ENCODE measurements around the gene APC2.
"Not testable (repeated sequence)": the region's sequence is repeated elsewhere in the genome, so short reads cannot be mapped to it uniquely, and the experiment has no call there.

Gene APC2

DNA sequence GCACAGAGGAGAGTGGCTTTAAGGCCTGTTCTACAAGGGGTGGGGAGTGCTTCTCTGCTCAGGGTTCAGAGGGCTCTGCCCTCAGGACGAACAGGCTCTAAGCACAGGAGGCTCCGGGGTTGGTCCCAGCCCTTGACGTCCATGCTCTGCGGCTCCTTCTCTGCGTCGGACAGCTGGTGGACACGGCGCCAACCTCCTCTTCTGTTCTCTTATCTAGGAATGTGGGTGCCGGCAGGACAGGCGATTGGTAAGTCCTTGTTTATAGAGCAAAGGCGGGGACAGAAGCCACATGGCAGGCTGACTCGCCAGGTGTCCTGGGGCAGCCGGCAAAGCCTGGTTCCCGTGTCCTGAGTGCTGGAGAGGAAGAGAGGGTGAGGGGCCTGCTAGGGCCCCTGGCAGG, 20.2 kb upstream of the APC2 start:
- no peak for DNase-seq

GRCh38 chr19:1430246-1430645, 19.7 kb upstream of the APC2 start:
- DNase-seq: no peak

- DNase-seq: no peak
Observed at GRCh38 chr19:1431759-1432506, 18.0 kb upstream of the APC2 start.

GRCh38 chr19:1432507-1432887, 17.4 kb upstream of the APC2 start:
- DNase-seq: no peak

DNA sequence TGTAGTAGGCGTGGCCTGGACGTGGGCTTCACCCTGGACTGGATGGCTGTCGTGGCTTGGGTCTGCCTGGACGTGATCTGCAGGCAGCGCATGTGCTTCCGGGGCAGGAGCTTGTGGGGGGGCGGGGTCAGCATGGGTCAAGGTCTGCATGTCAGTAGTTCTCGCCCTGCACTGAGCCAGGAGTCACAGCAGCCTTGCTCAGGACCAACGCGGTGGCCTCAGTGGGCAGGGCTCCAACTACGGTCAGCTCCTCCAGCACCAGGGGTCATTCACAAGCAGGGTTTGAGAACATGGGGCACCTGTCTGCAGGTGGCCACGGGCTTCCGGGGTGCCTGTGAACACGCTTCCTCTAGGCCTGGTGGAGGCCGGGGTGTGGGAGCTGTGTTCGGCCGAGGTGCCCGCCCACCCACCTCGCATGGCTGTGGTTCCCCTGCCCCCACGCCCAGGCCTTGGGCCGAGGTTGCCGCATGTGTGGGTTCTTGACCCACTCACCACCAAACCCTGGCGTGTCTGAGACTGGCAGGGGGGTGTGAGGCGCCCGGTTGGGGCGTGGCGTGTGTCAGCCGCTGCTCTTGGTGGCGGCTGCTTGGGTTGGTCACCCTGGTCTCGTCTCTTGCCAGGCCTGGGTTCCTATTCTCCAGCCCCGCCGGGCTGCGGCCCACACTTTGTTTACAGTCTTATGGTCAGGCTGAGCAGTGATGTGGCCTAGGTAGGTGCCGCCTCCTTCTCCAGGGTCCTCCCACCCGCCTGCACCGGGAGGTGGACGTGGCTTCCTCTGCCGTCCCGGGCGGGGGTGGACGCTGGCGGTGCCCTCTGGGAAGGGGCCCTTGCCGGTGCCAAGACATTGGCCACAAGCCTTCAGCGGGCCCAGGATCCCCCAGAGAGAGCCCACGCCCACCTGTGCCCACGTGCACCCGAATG, 16.5 kb upstream of the APC2 start:
- DNase-seq: no peak

- DNase-seq: no peak
Observed at GRCh38 chr19:1434040-1434366, 15.9 kb upstream of the APC2 start.

DNA sequence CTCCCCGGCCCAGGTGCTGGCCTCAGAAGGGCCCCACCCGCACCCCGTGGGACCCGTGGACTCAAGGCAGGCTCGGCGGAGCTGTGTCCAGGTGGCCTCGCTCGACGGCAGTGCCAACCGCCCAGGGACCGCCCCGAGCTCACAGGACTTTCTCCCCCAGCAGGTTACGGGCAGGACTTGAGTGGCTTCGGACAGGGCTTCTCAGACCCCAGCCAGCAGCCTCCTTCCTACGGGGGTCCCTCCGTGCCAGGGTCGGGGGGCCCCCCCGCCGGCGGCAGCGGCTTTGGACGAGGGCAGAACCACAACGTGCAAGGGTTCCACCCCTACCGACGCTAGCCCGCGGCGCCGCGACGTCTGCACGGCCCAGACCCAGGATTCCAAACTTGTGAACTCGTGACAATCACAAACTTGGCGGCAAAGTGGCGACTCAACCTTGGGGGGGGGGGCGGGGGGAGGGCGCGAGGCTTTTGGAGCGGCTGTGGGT, 15.3 kb upstream of the APC2 start:
- DNase-seq: no peak

- no peak for DNase-seq
Observed at GRCh38 chr19:1435378-1435989, 14.4 kb upstream of the APC2 start.

GRCh38 chr19:1437609-1438008, 12.3 kb upstream of the APC2 start:
- DNase-seq: no peak

DNA sequence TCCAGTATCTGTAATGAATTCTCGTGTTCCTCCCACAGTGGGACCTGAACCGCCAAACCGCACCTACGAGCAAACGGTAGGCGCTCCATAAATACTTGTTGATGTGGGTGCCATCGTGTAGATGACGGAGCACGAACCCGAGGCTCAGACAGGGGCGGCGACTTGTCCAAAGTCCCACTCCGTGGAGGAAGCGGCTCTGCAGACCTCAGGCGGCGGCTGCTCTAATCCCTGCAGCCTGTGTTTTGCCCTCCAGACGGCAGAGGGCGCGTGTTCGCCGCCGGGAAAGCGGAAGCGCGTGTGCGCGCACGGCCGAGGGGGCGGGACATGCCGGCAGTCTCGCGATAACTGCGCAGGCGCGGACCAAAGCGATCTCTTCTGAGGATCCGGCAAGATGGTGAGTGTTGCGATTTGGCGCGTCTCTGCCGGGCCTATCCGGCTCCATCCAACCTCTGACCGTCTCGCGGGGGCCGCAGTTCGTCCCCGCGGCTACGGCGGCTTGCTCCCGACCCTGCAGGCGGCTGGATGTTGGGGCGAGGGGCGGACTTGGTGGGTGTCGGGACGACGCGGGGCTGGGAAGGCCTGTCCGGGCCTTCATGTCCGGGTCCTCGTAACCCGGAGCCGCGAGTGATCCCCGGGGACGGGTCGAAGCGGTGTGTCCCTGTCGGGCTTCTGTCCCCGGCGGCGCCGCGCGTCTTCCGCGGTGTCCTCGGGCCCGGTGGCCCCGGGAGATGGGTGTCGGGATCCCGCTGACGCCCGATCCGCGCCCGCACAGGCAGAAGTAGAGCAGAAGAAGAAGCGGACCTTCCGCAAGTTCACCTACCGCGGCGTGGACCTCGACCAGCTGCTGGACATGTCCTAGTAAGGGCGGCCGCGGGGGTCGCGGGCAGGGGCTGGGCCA, 11.6 kb upstream of the APC2 start, which contains the start of gene RPS15:
Gene RPS15, plus strand, starts transcription at position 362 of the 898 bp plus-strand sequence. Its CDS starts 30 bp downstream, at position 392.
- DNase-seq: peak; percentile 87 to 95 (median 94)

GRCh38 chr19:1438933-1439354, 11.0 kb upstream of the APC2 start:
- no peak for DNase-seq

DNA sequence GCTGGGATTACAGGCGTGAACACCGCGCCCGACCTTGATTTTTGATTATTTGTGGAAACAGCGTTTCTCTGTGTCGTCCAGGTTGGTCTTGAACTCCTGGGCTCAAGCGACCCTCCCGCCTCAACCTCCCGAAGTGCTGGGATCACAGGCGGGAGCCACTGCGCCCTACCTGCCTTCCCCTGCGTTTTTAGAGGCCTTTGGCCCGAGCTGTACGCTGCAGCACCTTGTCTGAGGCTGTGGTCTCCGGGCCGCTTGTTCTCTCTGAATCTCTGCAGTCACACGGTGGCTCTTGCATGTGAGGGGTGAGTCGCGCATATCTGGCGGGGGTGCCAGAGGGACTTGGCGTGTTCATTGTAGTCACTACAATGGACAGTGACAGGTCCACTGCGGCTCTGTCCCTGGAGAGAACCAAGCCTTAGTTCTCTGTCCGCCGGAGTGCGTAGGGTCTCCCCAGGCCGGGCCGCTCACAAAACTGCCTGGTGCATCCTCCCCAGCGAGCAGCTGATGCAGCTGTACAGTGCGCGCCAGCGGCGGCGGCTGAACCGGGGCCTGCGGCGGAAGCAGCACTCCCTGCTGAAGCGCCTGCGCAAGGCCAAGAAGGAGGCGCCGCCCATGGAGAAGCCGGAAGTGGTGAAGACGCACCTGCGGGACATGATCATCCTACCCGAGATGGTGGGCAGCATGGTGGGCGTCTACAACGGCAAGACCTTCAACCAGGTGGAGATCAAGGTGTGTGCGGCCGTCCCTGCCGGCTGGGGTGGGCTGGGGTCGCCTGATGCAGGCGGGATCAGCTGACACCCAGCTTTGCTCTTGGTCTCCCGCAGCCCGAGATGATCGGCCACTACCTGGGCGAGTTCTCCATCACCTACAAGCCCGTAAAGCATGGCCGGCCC, 10.2 kb upstream of the APC2 start:
- not testable (repeated sequence) for DNase-seq

- no peak for DNase-seq
Observed at GRCh38 chr19:1440418-1440801, 9.5 kb upstream of the APC2 start.

DNA sequence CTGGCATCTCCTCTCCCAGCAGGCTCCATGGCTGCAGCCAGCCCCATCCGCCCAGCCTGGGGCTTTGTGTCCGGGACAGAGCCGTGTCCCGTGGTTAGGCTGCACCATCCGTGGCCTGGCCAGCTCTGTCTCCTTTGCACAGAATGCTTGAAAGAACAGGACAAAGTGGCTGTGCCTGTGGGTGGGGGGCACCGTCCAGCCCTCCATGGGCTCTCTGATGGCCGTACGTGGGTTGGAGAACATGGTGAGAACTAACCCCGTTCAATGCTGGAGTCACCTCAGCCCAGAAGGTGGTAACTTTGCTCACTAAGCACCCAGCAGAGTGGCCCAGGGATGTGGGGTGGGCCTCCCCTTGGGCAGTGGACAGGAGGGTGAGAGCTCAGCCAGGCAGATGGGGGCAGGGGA, 8.9 kb upstream of the APC2 start:
- no peak for DNase-seq

DNA sequence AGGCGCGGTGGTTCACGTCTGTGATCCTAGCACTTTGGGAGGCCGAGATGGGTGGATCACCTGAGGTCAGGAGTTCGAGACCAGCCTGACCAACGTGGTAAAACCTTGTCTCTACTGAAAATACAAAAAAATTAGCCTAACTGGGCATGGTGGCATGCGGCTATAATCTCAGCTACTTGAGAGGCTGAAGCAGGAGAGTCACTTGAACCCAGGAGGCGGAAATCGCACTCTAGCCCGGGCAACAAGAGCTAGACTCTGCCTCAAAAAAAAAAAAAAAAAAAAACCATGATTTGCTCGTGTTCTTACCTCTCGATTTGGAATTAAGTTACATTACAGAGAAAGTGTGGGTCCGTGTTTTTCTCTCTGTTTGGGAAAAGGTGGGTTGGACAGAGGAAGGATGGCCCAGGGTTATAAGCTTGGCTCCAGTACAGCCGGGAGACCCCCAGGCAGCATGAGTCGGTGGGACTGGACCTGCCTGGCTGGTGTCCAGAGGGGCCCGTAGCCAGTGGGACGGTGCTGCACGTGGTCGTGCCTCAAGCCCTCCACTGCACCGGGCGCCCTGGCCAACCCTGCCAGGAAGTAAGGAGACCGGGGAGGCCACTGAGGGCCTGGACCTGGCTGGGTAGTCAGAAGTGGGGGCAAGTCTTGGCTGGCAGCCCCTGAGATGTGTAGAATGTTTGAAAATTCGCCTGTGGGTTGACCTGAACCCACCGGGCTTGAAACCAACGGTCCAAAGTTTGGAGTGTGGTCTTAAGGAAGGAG, 8.1 kb upstream of the APC2 start:
- no peak for DNase-seq

DNA sequence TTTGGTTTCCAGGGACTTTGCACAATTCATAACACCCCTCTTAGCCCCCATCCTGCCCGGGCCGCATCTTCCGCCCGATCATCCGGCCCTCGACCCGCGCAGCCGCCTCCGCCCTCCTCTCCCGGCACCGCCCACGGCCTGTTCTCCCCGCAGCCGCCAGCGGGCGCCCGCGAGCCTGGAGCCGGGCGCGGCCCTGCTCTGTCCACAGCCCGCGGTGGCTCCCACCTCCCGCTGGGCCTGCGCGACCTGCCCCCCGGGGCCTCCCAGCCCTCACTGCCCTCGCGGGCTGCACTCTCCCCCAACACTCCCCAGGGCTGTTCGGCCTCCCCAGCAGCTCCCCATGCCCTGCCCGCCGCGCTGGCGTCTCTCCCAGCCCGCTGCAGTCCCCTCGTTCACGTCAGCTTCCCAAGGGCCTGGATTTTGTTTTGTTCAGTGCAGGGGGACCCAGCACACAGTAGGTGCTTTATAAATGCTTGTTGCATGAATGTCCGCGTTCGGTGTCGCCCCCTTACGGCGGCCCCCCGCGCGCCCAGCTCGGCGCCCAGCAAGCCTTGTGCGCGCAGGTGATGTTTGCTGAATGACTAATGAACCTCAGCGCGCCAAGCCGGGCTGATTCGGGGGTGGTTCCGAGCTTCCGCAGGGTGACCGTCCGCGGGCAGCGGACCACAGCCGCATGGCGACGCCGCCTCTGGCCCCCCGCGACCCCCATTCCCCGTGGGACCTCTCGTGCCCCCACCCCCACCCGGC, 4.6 kb upstream of the APC2 start:
- DNase-seq: peak; percentile 41 to 71 (median 45)

DNA sequence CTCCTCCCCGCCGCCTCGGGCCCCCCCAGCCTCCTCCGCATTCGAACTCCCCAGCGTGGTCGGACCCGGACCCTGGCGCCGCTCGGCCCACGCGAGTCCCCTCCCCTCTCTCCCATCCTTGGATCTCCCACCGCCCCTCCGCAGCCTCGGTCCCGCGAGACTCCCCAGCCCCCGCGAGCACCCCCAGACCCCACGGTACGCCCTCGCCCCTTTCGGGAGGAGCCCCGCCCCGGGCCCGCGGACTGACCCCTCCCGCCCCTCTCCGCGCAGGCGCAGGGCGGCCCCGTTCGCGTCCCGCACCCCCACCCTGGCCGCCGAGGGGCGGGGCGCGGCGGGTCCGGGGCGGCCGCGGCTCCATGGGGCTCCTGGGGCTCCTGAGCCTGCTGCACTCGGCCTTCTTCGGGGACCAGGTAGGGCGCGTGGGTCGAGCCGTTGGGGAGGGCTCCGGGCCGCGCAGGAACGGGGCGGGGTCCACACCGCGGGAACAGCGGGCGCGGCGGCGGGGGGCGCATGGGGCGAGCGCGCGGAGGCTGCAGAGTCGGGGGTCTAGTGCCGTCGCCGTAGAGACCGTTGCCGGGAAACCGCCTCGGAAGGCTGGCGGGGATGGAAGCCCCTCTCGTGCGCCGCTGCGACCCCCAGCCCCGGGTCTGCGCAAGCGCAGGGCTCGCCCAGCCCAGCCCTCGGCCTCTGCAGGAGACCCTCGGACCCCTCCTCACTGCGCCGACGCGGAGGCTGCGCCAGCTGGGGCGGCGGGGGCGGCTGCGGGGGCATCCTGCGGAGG, 3.8 kb upstream of the APC2 start:
- no peak for DNase-seq

- DNase-seq: peak in 1 of 4 experiments; percentile 34
Observed at GRCh38 chr19:1446713-1447481, 3.0 kb upstream of the APC2 start.

All from activated naive CD4-positive, alpha-beta T cell (primary cell).